Small intestine (tissue), 7 donors: ENCODE measurements around the gene MOB2. TPM values are rescaled to one million over a fixed set of nuclear protein-coding genes. Genes with fewer than 3 reads are reported as not detected.

ENCODE experiments used
- DNase-seq, 2 donors: peaks; one replicate each; pipeline versions ENCODE4 v3.0.0 to v3.0.0-alpha.2; 2013
- FAIRE-seq: peaks from 2 replicates; lab custom pipeline; 2012; peaks lifted over from hg19 to GRCh38; lab: Jason Lieb, UNC
- H3K27ac ChIP-seq, 3 donors: one replicate each; pipeline ENCODE4 v1.5.1; 2013; ENCODE audit warnings: low read length in 2 of 3, mild to moderate bottlenecking in 2 of 3, control low read depth in 1 of 3, inconsistent platforms in 1 of 3, low read depth in 1 of 3, moderate library complexity in 1 of 3
- H3K27me3 ChIP-seq, 3 donors: one replicate each; pipeline ENCODE4 v1.6.1; 2013; ENCODE audit warnings: low read length in 3 of 3, inconsistent platforms in 1 of 3; ENCODE audit not compliant: control insufficient read depth in 3 of 3, insufficient read depth in 3 of 3
- H3K36me3 ChIP-seq, 3 donors: one replicate each; pipeline ENCODE4 v1.6.1; 2013; ENCODE audit warnings: low read length in 3 of 3, inconsistent platforms in 1 of 3, low read depth in 1 of 3, mild to moderate bottlenecking in 1 of 3, moderate library complexity in 1 of 3; ENCODE audit not compliant: control insufficient read depth in 3 of 3, insufficient read depth in 2 of 3
- H3K4me1 ChIP-seq, 3 donors: one replicate each; pipeline ENCODE4 v1.6.1; 2013; ENCODE audit warnings: low read length in 2 of 3, inconsistent platforms in 1 of 3, low read depth in 1 of 3, mild to moderate bottlenecking in 1 of 3, moderate library complexity in 1 of 3; ENCODE audit not compliant: control insufficient read depth in 3 of 3, insufficient read depth in 2 of 3
- H3K4me3 ChIP-seq, 3 donors: one replicate each; pipeline ENCODE4 v1.5.1; 2013; ENCODE audit warnings: low read length in 3 of 3, control low read depth in 1 of 3, inconsistent platforms in 1 of 3, low read depth in 1 of 3, mild to moderate bottlenecking in 1 of 3, moderate library complexity in 1 of 3
- H3K9me3 ChIP-seq, 2 donors: one replicate each; pipeline ENCODE4 v1.6.1; 2013; ENCODE audit warnings: low read depth in 1 of 2, low read length in 1 of 2; ENCODE audit not compliant: control insufficient read depth in 2 of 2, insufficient read depth in 1 of 2
- WGBS, 3 donors: extraction: QIAGEN DNeasy Blood & Tissue Kit; methylation state at CpG; one replicate each; pipeline ENCODE4 v1.1.7; 2013; 5-methylcytosine and 5-hydroxymethylcytosine counted together
- polyA plus RNA-seq, 4 donors: library from polyadenylated mRNA; stranded (reverse) in 3 of 4; unstranded in 1 of 4; fragments of 200-250 nt in 3 of 4; fragments of 120-200 nt in 1 of 4; gene quantifications; one replicate each; pipeline versions ENCODE4 v1.2.1 to v1.2.3, GENCODE V29; 2013
- donor health status: healthy with polysubstance abuse.
- donor health status: control.
- donor health status: control.
- donor health status: Bipolar disorder and iron deficiency.
- donor health status: healthy.

Gene MOB2
- polyA plus RNA-seq, 4 donors = 28.3 to 48.6 (median 42.0) TPM

GRCh38 chr11:1478544-1478943 is 8.0 kb downstream of the MOB2 start:
- no peak for FAIRE-seq

GRCh38 chr11:1478011-1478410 is 8.6 kb downstream of the MOB2 start:
- Histone ChIP-seq H3K9me3 (no peaks in the 10 kb centered on the region), H3K4me3 (no peak overlapping the region), H3K36me3 (peaks cover 10 to 71% (median 22%) of the 10 kb centered on the region in 3 donors), H3K4me1 (no peaks in the 10 kb centered on the region), H3K27ac (no peak overlapping the region), H3K27me3 (no peaks in the 10 kb centered on the region)
- DNase-seq = no peak
- WGBS, 3 donors = 90 to 95% (median 94%) methylated on average over 13 of the region's 13 CpGs
- no peak for FAIRE-seq

More at GRCh38 chr11:1478544-1478943, 8.0 kb downstream of the MOB2 start:
- H3K9me3 ChIP-seq = no peaks in the 10 kb centered on the region
- no peak for DNase-seq
- H3K27ac ChIP-seq = no peak overlapping the region
- H3K36me3 ChIP-seq = peaks cover 10 to 66% (median 18%) of the 10 kb centered on the region in 3 donors
- H3K4me3 ChIP-seq = no peak overlapping the region
- no peaks in the 10 kb centered on the region for H3K27me3 ChIP-seq
- 67 to 89% (median 83%) methylated on average over 8 to 9 of the region's 9 CpGs for WGBS, 3 donors
- no peaks in the 10 kb centered on the region for H3K4me1 ChIP-seq

- Histone ChIP-seq H3K4me3 (no peak overlapping the region), H3K27ac (no peak overlapping the region), H3K4me1 (no peaks in the 10 kb centered on the region), H3K9me3 (no peaks in the 10 kb centered on the region), H3K27me3 (no peaks in the 10 kb centered on the region), H3K36me3 (peaks cover 10 to 74% (median 22%) of the 10 kb centered on the region in 3 donors)
- DNase-seq (no peak), FAIRE-seq (no peak)
- 90 to 93% (median 92%) methylated on average over 20 of the region's 20 CpGs for WGBS, 3 donors
Observed at GRCh38 chr11:1476940-1477736, 9.4 kb downstream of the MOB2 start.

GRCh38 chr11:1475841-1476240 is 10.7 kb downstream of the MOB2 start:
- no peaks in the 10 kb centered on the region for H3K27me3 ChIP-seq
- no peaks in the 10 kb centered on the region for H3K9me3 ChIP-seq
- H3K4me1 ChIP-seq = no peaks in the 10 kb centered on the region
- DNase-seq = no peak
- no peak overlapping the region for H3K4me3 ChIP-seq
- FAIRE-seq = no peak
- peaks cover 10 to 76% (median 22%) of the 10 kb centered on the region in 3 donors for H3K36me3 ChIP-seq
- H3K27ac ChIP-seq = no peak overlapping the region
- WGBS, 3 donors = 93 to 95% (median 94%) methylated on average over 12 of the region's 12 CpGs

GRCh38 chr11:1473786-1474185 is 12.8 kb downstream of the MOB2 start:
- H3K4me1 ChIP-seq = no peaks in the 10 kb centered on the region
- 94 to 95% (median 95%) methylated on average over 22 of the region's 22 CpGs for WGBS, 3 donors
- H3K27ac ChIP-seq = no peak overlapping the region
- no peaks in the 10 kb centered on the region for H3K27me3 ChIP-seq
- H3K36me3 ChIP-seq = peaks cover 10 to 76% (median 22%) of the 10 kb centered on the region in 3 donors
- H3K4me3 ChIP-seq = no peak overlapping the region
- DNase-seq (no peak), FAIRE-seq (no peak)
- no peaks in the 10 kb centered on the region for H3K9me3 ChIP-seq

GRCh38 chr11:1473011-1473628 is 13.5 kb downstream of the MOB2 start:
- 94 to 97% (median 94%) methylated on average over 11 to 12 of the region's 12 CpGs for WGBS, 3 donors

GRCh38 chr11:1472180-1473005 is 14.2 kb downstream of the MOB2 start:
- FAIRE-seq (no peak), DNase-seq (no peak)
- no peaks in the 10 kb centered on the region for H3K27me3 ChIP-seq
- H3K9me3 ChIP-seq = no peaks in the 10 kb centered on the region
- H3K4me1 ChIP-seq = no peaks in the 10 kb centered on the region
- H3K36me3 ChIP-seq = peaks cover 2 to 77% (median 18%) of the 10 kb centered on the region in 3 donors
- H3K4me3 ChIP-seq = no peak overlapping the region
- 88 to 92% (median 89%) methylated on average over 20 to 21 of the region's 21 CpGs for WGBS, 3 donors
- H3K27ac ChIP-seq = no peak overlapping the region

More at GRCh38 chr11:1473011-1473628, 13.5 kb downstream of the MOB2 start:
- no peaks in the 10 kb centered on the region for H3K27me3 ChIP-seq
- H3K27ac ChIP-seq = no peak overlapping the region
- no peaks in the 10 kb centered on the region for H3K9me3 ChIP-seq
- H3K4me1 ChIP-seq = no peaks in the 10 kb centered on the region
- no peak for DNase-seq
- H3K4me3 ChIP-seq = no peak overlapping the region
- peaks cover 7 to 76% (median 20%) of the 10 kb centered on the region in 3 donors for H3K36me3 ChIP-seq
- no peak for FAIRE-seq

GRCh38 chr11:1471736-1472135 is 14.8 kb downstream of the MOB2 start:
- H3K27ac ChIP-seq = no peak overlapping the region
- H3K9me3 ChIP-seq = no peaks in the 10 kb centered on the region
- H3K4me1 ChIP-seq = no peaks in the 10 kb centered on the region
- 76 to 91% (median 88%) methylated on average over 7 to 9 of the region's 9 CpGs for WGBS, 3 donors
- FAIRE-seq (no peak), DNase-seq (no peak)
- no peak overlapping the region for H3K4me3 ChIP-seq
- peaks cover 2 to 73% (median 16%) of the 10 kb centered on the region in 3 donors for H3K36me3 ChIP-seq
- no peaks in the 10 kb centered on the region for H3K27me3 ChIP-seq
